Measurements from ENCODE around the gene CIRBP. TPM values are rescaled to one million over a fixed set of nuclear protein-coding genes. Genes with fewer than 3 reads are reported as not detected.
A peak's percentile ranks its signal among the peaks of the same experiment; 100 is the strongest.

The CIRBP gene
- total and polyA plus RNA-seq, 9 donors = 602 to 1,254 (median 855) TPM

DNA sequence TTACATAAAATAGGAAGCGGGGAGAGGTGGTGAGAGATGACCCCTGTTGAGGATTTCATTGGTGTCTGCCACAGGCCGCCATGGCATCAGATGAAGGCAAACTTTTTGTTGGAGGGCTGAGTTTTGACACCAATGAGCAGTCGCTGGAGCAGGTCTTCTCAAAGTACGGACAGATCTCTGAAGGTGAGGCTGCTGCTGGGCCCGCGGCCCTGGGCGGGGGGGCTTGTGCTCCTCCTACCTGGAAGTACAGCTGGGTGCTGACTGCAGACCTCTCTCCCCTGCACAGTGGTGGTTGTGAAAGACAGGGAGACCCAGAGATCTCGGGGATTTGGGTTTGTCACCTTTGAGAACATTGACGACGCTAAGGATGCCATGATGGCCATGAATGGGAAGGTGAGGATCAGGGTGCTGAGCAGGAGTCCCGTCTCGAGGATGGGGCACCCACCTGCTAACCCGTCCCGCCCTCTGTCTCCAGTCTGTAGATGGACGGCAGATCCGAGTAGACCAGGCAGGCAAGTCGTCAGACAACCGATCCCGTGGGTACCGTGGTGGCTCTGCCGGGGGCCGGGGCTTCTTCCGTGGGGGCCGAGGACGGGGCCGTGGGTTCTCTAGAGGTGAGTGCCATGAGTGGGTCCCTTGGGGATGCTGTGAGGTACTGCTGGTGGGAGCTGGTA lies 1.9 kb downstream of the CIRBP start:
- peaks cover 37% of the 10 kb centered on the region for H3K4me1 ChIP-seq (ENCODE audit: insufficient read depth)
- no peak for TF ChIP-seq POLR2A (IDR thresholded peaks at IDR 0.05)
- no peak for TF ChIP-seq EP300 (IDR thresholded peaks at IDR 0.05)
- TF ChIP-seq, protein P1, sequence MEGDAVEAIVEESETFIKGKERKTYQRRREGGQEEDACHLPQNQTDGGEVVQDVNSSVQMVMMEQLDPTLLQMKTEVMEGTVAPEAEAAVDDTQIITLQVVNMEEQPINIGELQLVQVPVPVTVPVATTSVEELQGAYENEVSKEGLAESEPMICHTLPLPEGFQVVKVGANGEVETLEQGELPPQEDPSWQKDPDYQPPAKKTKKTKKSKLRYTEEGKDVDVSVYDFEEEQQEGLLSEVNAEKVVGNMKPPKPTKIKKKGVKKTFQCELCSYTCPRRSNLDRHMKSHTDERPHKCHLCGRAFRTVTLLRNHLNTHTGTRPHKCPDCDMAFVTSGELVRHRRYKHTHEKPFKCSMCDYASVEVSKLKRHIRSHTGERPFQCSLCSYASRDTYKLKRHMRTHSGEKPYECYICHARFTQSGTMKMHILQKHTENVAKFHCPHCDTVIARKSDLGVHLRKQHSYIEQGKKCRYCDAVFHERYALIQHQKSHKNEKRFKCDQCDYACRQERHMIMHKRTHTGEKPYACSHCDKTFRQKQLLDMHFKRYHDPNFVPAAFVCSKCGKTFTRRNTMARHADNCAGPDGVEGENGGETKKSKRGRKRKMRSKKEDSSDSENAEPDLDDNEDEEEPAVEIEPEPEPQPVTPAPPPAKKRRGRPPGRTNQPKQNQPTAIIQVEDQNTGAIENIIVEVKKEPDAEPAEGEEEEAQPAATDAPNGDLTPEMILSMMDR (IDR thresholded peaks at IDR 0.05) = no peak
- H3K36me3 ChIP-seq = no peaks in the 10 kb centered on the region
- H3K27me3 ChIP-seq = no peaks in the 10 kb centered on the region
- intact Hi-C loops (cut with DNase I) = loop anchor here in 1 of 4 donors (10.0 kb wide), 1 partner anchor 114 kb away; the partner anchor contains the start of gene NDUFS7
- 36 to 56% (median 41%) methylated on average over 23 to 26 of the region's 26 CpGs for WGBS, 3 donors
- peak in 4 of 5 donors; percentile 46 to 57 (median 53) for DNase-seq
- peak overlapping the region; percentile 74 for H3K4me3 ChIP-seq
- no peaks in the 10 kb centered on the region for H3K9me3 ChIP-seq
- H3K27ac ChIP-seq = peak overlapping the region; percentile 18 to 92

DNA sequence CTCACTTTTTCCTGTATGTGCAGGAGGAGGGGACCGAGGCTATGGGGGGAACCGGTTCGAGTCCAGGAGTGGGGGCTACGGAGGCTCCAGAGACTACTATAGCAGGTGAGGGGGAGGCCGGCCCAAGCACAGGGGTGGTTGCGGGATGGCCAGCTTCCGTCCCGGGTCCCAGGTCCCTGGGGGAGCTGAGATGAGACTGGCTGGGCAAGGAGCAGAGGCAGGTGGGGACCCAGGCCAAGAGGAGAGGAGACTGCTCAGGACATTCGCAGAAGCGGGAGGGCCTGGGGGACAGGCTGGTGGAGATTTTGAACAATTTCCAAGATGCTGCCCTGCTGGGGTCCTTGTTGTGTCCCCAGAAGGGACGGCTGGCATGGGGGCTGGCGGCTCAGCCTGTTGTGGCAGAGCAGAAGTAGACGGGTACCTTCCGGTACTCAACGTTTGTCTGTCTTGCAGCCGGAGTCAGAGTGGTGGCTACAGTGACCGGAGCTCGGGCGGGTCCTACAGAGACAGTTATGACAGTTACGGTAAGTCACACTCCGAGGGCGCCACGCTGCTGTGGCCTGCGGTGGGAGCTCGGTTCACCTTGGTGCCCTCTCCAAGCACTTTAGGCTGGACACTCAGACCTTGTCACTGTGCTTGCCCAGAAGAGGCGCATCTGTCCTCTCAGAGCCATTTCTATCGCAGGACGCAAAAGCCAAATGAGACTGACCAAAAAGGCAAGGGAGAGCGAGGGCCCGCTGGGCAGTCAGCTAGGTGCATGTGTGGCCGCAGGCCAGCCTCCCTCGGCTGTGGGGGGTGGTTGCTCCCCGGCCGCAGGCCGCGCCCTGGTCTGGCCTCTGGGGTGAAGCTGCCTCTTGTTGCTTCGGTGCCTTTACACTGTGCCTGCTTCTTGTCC lies 2.6 kb downstream of the CIRBP start:
- Histone ChIP-seq H3K9me3 (no peaks in the 10 kb centered on the region), H3K27me3 (no peaks in the 10 kb centered on the region), H3K4me1 (ENCODE audit: insufficient read depth) (peaks cover 40% of the 10 kb centered on the region), H3K4me3 (peak overlapping the region; percentile 74), H3K27ac (no peak overlapping the region), H3K36me3 (no peaks in the 10 kb centered on the region)
- peak in 4 of 5 donors; percentile 49 to 52 (median 50) for DNase-seq
- WGBS, 3 donors = 69 to 77% (median 77%) methylated on average over 33 to 37 of the region's 37 CpGs
- intact Hi-C loops (cut with DNase I) = loop anchor here in 1 of 4 donors (10.0 kb wide), 1 partner anchor 113 kb away; the partner anchor contains the start of gene NDUFS7
- TF ChIP-seq EP300 (IDR thresholded peaks at IDR 0.05) (no peak), POLR2A (IDR thresholded peaks at IDR 0.05) (no peak)
- TF ChIP-seq, protein P1 (IDR thresholded peaks at IDR 0.05) = no peak

DNA sequence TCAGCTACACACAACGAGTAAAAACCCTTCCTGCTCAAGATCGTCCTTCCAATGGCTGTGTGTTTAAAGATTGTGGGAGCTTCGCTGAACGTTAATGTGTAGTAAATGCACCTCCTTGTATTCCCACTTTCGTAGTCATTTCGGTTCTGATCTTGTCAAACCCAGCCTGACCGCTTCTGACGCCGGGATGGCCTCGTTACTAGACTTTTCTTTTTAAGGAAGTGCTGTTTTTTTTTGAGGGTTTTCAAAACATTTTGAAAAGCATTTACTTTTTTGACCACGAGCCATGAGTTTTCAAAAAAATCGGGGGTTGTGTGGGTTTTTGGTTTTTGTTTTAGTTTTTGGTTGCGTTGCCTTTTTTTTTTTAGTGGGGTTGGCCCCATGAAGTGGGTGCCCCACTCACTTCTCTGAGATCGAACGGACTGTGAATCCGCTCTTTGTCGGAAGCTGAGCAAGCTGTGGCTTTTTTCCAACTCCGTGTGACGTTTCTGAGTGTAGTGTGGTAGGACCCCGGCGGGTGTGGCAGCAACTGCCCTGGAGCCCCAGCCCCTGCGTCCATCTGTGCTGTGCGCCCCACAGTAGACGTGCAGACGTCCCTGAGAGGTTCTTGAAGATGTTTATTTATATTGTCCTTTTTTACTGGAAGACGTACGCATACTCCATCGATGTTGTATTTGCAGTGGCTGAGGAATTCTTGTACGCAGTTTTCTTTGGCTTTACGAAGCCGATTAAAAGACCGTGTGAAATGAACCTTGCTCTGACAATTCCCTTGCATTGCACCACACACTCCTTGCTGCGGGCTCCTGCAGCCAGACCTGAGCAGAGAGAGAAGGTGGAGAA lies 3.5 kb downstream of the CIRBP start:
- no peak overlapping the region for H3K27ac ChIP-seq
- no peaks in the 10 kb centered on the region for H3K9me3 ChIP-seq
- intact Hi-C loops (cut with DNase I) = loop anchor here in 1 of 4 donors (10.0 kb wide), 1 partner anchor 112 kb away; the partner anchor contains the start of gene NDUFS7
- no peak overlapping the region for H3K4me3 ChIP-seq
- H3K27me3 ChIP-seq = no peaks in the 10 kb centered on the region
- H3K4me1 ChIP-seq (ENCODE audit: insufficient read depth) = peaks cover 33% of the 10 kb centered on the region
- no peaks in the 10 kb centered on the region for H3K36me3 ChIP-seq
- no peak for TF ChIP-seq POLR2A (IDR thresholded peaks at IDR 0.05)
- TF ChIP-seq, protein P1 (IDR thresholded peaks at IDR 0.05) = no peak
- no peak for TF ChIP-seq EP300 (IDR thresholded peaks at IDR 0.05)
- DNase-seq = no peak
- 55 to 74% (median 63%) methylated on average over 33 of the region's 33 CpGs for WGBS, 3 donors
